Neural cell (in vitro differentiated cells): ENCODE measurements around the gene AGO4. TPM values are rescaled to one million over a fixed set of nuclear protein-coding genes. Genes with fewer than 3 reads are reported as not detected.

Source experiments
- H2AFZ ChIP-seq: fragments of 200-600, 300-800 bp; sonication (generic), shearing (Covaris generic); 2 replicates; pipeline ENCODE4 v1.6.0; 2014; ENCODE audit warnings: low read depth, mild to moderate bottlenecking, antibody characterized with exemption, low read length, moderate library complexity
- H3F3A ChIP-seq: fragments of 200-600 bp; shearing (Covaris generic); 2 replicates; pipeline ENCODE4 v1.6.1; 2016; ENCODE audit warnings: mild to moderate bottlenecking, moderate library complexity, mixed read lengths, antibody characterized with exemption, low read length; ENCODE audit not compliant: insufficient read depth, poor library complexity, severe bottlenecking
- H3K27ac ChIP-seq: fragments of 200-600, 300-800 bp; sonication (generic), shearing (Covaris generic); 2 replicates; pipeline ENCODE4 v1.5.1; 2014; ENCODE audit warnings: mild to moderate bottlenecking, low read length, moderate library complexity
- H3K27me3 ChIP-seq: fragments of 300-800, 200-600 bp; sonication (generic), shearing (Covaris generic); 2 replicates; pipeline ENCODE4 v1.6.0; 2014; ENCODE audit warnings: mild to moderate bottlenecking, low read depth, low read length, moderate library complexity; ENCODE audit not compliant: insufficient read depth
- H3K36me3 ChIP-seq: fragments of 300-800, 200-600 bp; sonication (generic), shearing (Covaris generic); 2 replicates; pipeline ENCODE4 v1.5.1; 2014; ENCODE audit warnings: mild to moderate bottlenecking, antibody characterized with exemption, low read length, moderate library complexity; ENCODE audit not compliant: insufficient read depth
- H3K4me2 ChIP-seq: fragments of 300-800, 200-600 bp; sonication (generic), shearing (Covaris generic); 2 replicates; pipeline ENCODE4 v1.6.0; 2014; ENCODE audit warnings: mild to moderate bottlenecking, low read length
- H3K4me3 ChIP-seq: fragments of 300-800, 200-600 bp; sonication (generic), shearing (Covaris generic); 2 replicates; pipeline ENCODE4 v1.5.1; 2014; ENCODE audit warnings: mild to moderate bottlenecking, low read length, moderate library complexity
- H3K79me2 ChIP-seq: fragments of 200-600 bp; shearing (Covaris generic); replicated peaks from 2 replicates; pipeline ENCODE4 v1.6.0; 2014; ENCODE audit warnings: mild to moderate bottlenecking, low read length, moderate library complexity; ENCODE audit not compliant: insufficient read depth
- H3K9ac ChIP-seq: fragments of 300-800, 200-600 bp; sonication (generic), shearing (Covaris generic); 2 replicates; pipeline ENCODE4 v1.6.1; 2016; ENCODE audit warnings: mild to moderate bottlenecking, low read length, mixed read lengths
- H3K9me2 ChIP-seq: fragments of 200-600 bp; shearing (Covaris generic); 2 replicates; pipeline ENCODE4 v1.6.1; 2016; ENCODE audit warnings: mild to moderate bottlenecking, low read length, mixed read lengths; ENCODE audit not compliant: insufficient read depth
- H3K9me3 ChIP-seq: fragments of 200-600, 300-800 bp; sonication (generic), shearing (Covaris generic); 2 replicates; pipeline ENCODE4 v1.6.1; 2016; ENCODE audit warnings: mild to moderate bottlenecking, mixed run types, low read length, moderate library complexity, mixed read lengths
- H4K20me1 ChIP-seq: fragments of 200-600 bp; shearing (Covaris generic); 2 replicates; pipeline ENCODE4 v1.6.1; 2016; ENCODE audit warnings: mild to moderate bottlenecking, mixed run types; ENCODE audit not compliant: insufficient read depth
- CTCF ChIP-seq: fragments of 450-650 bp; IDR thresholded peaks from 2 replicates; pipeline ENCODE4 v1.5.1; 2014; ENCODE audit warnings: antibody characterized with exemption, mild to moderate bottlenecking, moderate library complexity; ENCODE audit not compliant: poor library complexity, severe bottlenecking
- EP300 ChIP-seq: fragments of 450-650 bp; conservative IDR thresholded peaks from 2 replicates; pipeline ENCODE4 v1.6.1; 2014; ENCODE audit warnings: antibody characterized with exemption, mild to moderate bottlenecking, moderate library complexity; ENCODE audit not compliant: poor library complexity, severe bottlenecking
- EZH2 ChIP-seq: fragments of 200-600, 300-800 bp; shearing (Covaris generic), sonication (generic); IDR thresholded peaks from 2 replicates; pipeline ENCODE4 v1.6.1; 2014; ENCODE audit warnings: antibody characterized with exemption, low read length, borderline replicate concordance, mild to moderate bottlenecking; ENCODE audit not compliant: insufficient read depth, poor library complexity, severe bottlenecking
- MXI1 ChIP-seq: fragments of 450-650 bp; conservative IDR thresholded peaks from 2 replicates; pipeline ENCODE4 v1.6.1; 2014; ENCODE audit warnings: antibody characterized with exemption, mild to moderate bottlenecking; ENCODE audit not compliant: poor library complexity, severe bottlenecking
- POLR2AphosphoS5 ChIP-seq: IDR thresholded peaks from 2 replicates; pipeline ENCODE4 v1.6.1; 2012
- RAD21 ChIP-seq: fragments of 450-650 bp; conservative IDR thresholded peaks from 2 replicates; pipeline ENCODE4 v1.6.1; 2014; ENCODE audit warnings: antibody characterized with exemption, mild to moderate bottlenecking, moderate library complexity
- polyA plus RNA-seq: library from polyadenylated mRNA; depleted of rRNA; stranded (reverse); fragments of >200 nt; gene quantifications from 2 replicates; pipeline ENCODE4 v1.2.3, GENCODE V29; 2014
- TF ChIP-seq, protein P1 (sequence below): IDR thresholded peaks from 2 replicates; pipeline ENCODE4 v1.6.1; 2012; ENCODE audit warnings: borderline replicate concordance

Gene AGO4
- polyA plus RNA-seq, 1 donor from 2014 or later, result 51.9 TPM

GRCh38 chr1:35768350-35769187, 39.2 kb upstream of the AGO4 start:
- no peak overlapping the region for H3K4me2 ChIP-seq

GRCh38 chr1:35769188-35769758, 38.5 kb upstream of the AGO4 start:
- Histone ChIP-seq H2AFZ (peak overlapping the region; percentile 88), H3K4me2 (no peak overlapping the region), H3K79me2 (peaks cover 9% of the 10 kb centered on the region), H3K9me3 (no peaks in the 10 kb centered on the region), H3F3A (no peaks in the 10 kb centered on the region), H3K4me3 (peak overlapping the region; percentile 84), H3K36me3 (no peaks in the 10 kb centered on the region), H4K20me1 (no peaks in the 10 kb centered on the region), H3K9ac (peak overlapping the region; percentile 70), H3K9me2 (no peaks in the 10 kb centered on the region), H3K27ac (peak overlapping the region; percentile 67), H3K27me3 (no peaks in the 10 kb centered on the region)
- TF ChIP-seq EZH2, result no peak
- TF ChIP-seq RAD21, result no peak
- peak; percentile 49 for TF ChIP-seq CTCF
- peak; percentile 52 for TF ChIP-seq POLR2AphosphoS5
- TF ChIP-seq EP300, result no peak
- TF ChIP-seq, protein P1, sequence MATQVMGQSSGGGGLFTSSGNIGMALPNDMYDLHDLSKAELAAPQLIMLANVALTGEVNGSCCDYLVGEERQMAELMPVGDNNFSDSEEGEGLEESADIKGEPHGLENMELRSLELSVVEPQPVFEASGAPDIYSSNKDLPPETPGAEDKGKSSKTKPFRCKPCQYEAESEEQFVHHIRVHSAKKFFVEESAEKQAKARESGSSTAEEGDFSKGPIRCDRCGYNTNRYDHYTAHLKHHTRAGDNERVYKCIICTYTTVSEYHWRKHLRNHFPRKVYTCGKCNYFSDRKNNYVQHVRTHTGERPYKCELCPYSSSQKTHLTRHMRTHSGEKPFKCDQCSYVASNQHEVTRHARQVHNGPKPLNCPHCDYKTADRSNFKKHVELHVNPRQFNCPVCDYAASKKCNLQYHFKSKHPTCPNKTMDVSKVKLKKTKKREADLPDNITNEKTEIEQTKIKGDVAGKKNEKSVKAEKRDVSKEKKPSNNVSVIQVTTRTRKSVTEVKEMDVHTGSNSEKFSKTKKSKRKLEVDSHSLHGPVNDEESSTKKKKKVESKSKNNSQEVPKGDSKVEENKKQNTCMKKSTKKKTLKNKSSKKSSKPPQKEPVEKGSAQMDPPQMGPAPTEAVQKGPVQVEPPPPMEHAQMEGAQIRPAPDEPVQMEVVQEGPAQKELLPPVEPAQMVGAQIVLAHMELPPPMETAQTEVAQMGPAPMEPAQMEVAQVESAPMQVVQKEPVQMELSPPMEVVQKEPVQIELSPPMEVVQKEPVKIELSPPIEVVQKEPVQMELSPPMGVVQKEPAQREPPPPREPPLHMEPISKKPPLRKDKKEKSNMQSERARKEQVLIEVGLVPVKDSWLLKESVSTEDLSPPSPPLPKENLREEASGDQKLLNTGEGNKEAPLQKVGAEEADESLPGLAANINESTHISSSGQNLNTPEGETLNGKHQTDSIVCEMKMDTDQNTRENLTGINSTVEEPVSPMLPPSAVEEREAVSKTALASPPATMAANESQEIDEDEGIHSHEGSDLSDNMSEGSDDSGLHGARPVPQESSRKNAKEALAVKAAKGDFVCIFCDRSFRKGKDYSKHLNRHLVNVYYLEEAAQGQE, result peak; percentile 66

More at GRCh38 chr1:35768350-35769187, 39.2 kb upstream of the AGO4 start:
- peak overlapping the region; percentile 70 for H3K9ac ChIP-seq
- no peaks in the 10 kb centered on the region for H3K9me2 ChIP-seq
- H3K27me3 ChIP-seq, result no peaks in the 10 kb centered on the region
- H4K20me1 ChIP-seq, result no peaks in the 10 kb centered on the region
- H3F3A ChIP-seq, result no peaks in the 10 kb centered on the region
- H3K79me2 ChIP-seq, result peaks cover 9% of the 10 kb centered on the region
- no peaks in the 10 kb centered on the region for H3K9me3 ChIP-seq
- H3K4me3 ChIP-seq, result peak overlapping the region; percentile 84
- peak overlapping the region; percentile 88 for H2AFZ ChIP-seq
- TF ChIP-seq, protein P1, result no peak
- TF ChIP-seq MXI1, result no peak
- no peaks in the 10 kb centered on the region for H3K36me3 ChIP-seq
- H3K27ac ChIP-seq, result peak overlapping the region; percentile 67
